Measurements from ENCODE around the gene PCDHGA6. TPM values are rescaled to one million over a fixed set of nuclear protein-coding genes. Genes with fewer than 3 reads are reported as not detected.
A peak's percentile ranks its signal among the peaks of the same experiment; 100 is the strongest.
"Not testable (repeated sequence)": the region's sequence is repeated elsewhere in the genome, so short reads cannot be mapped to it uniquely, and the experiment has no call there.

PCDHGA6 gene
- total RNA-seq, 1 donor from 2014 or later, result 0.21 TPM

GRCh38 chr5:141417494-141418172 is 43.9 kb downstream of the PCDHGA6 start, which contains the start of gene PCDHGB7:
Gene PCDHGB7, plus strand, starts transcription at chr5:141417677. Its CDS starts 183 bp downstream, at chr5:141417860.
- H3K27me3 Mint-ChIP-seq (ENCODE audit: unreplicated experiment); DNase-seq (ENCODE audit: extremely low spot score, unreplicated experiment); H3K4me1 Mint-ChIP-seq (ENCODE audit: unreplicated experiment): not testable (repeated sequence)
- peaks cover 71% of the 10 kb centered on the region for H3K36me3 Mint-ChIP-seq (ENCODE audit: unreplicated experiment)
- H3K27ac Mint-ChIP-seq (ENCODE audit: unreplicated experiment), result peak within 1 kb of the TSS; percentile 71
- TF ChIP-seq CTCF (IDR thresholded peaks at IDR 0.05), result peak; percentile 32
- H3K9me3 Mint-ChIP-seq (ENCODE audit: unreplicated experiment), result peaks cover 37% of the 10 kb centered on the region
- H3K4me3 Mint-ChIP-seq (ENCODE audit: unreplicated experiment), result peak within 1 kb of the TSS; percentile 38

GRCh38 chr5:141419074-141419880 is 45.6 kb downstream of the PCDHGA6 start:
- H3K36me3 Mint-ChIP-seq (ENCODE audit: unreplicated experiment), result peaks cover 64% of the 10 kb centered on the region
- no peak overlapping the region for H3K27ac Mint-ChIP-seq (ENCODE audit: unreplicated experiment)
- no peaks in the 10 kb centered on the region for H3K27me3 Mint-ChIP-seq (ENCODE audit: unreplicated experiment)
- H3K9me3 Mint-ChIP-seq (ENCODE audit: unreplicated experiment), result peaks cover 36% of the 10 kb centered on the region
- TF ChIP-seq CTCF (IDR thresholded peaks at IDR 0.05), result no peak
- no peak for DNase-seq (ENCODE audit: extremely low spot score, unreplicated experiment)
- no peak overlapping the region for H3K4me3 Mint-ChIP-seq (ENCODE audit: unreplicated experiment)
- H3K4me1 Mint-ChIP-seq (ENCODE audit: unreplicated experiment), result no peaks in the 10 kb centered on the region

- Mint-ChIP-seq H3K4me3 (ENCODE audit: unreplicated experiment) (no peak within 1 kb of the TSS), H3K9me3 (ENCODE audit: unreplicated experiment) (peaks cover 36% of the 10 kb centered on the region), H3K4me1 (ENCODE audit: unreplicated experiment) (no peaks in the 10 kb centered on the region), H3K36me3 (ENCODE audit: unreplicated experiment) (peaks cover 63% of the 10 kb centered on the region), H3K27me3 (ENCODE audit: unreplicated experiment) (no peaks in the 10 kb centered on the region), H3K27ac (ENCODE audit: unreplicated experiment) (no peak within 1 kb of the TSS)
- DNase-seq (ENCODE audit: extremely low spot score, unreplicated experiment), result no peak
- TF ChIP-seq CTCF (IDR thresholded peaks at IDR 0.05), result no peak
Observed at GRCh38 chr5:141420855-141421488, 47.3 kb downstream of the PCDHGA6 start, which contains the start of gene PCDHGA11. Gene PCDHGA11, plus strand, starts transcription at chr5:141421051. Its CDS starts 177 bp downstream, at chr5:141421228.

GRCh38 chr5:141421489-141421855 is 47.8 kb downstream of the PCDHGA6 start:
- Mint-ChIP-seq H3K36me3 (ENCODE audit: unreplicated experiment) (peaks cover 62% of the 10 kb centered on the region), H3K9me3 (ENCODE audit: unreplicated experiment) (peaks cover 32% of the 10 kb centered on the region), H3K27me3 (ENCODE audit: unreplicated experiment) (no peaks in the 10 kb centered on the region), H3K4me3 (ENCODE audit: unreplicated experiment) (no peak overlapping the region), H3K27ac (ENCODE audit: unreplicated experiment) (no peak overlapping the region), H3K4me1 (ENCODE audit: unreplicated experiment) (no peaks in the 10 kb centered on the region)
- DNase-seq (ENCODE audit: extremely low spot score, unreplicated experiment), result no peak
- no peak for TF ChIP-seq CTCF (IDR thresholded peaks at IDR 0.05)

Data from osteocyte (in vitro differentiated cells).